Activated T-helper 17 cell treated with anti-CD3 and anti-CD28 coated beads, Interleukin-2, amount 50 U/mL, for 72 hours (primary cell): ENCODE measurements around the gene TAPBP. TPM values are rescaled to one million over a fixed set of nuclear protein-coding genes. Genes with fewer than 3 reads are reported as not detected.

Experiments used
- ATAC-seq: fragments of 150-1000 bp; cut with Tn5 transposase; replicated peaks from 2 replicates; pipeline ENCODE4 v1.10.0; 2021; ENCODE audit warnings: mild to moderate bottlenecking, moderate library complexity
- H3K27ac Mint-ChIP-seq: one replicate; pipeline ENCODE4 v1.8.0; 2022; ENCODE audit warnings: mixed read lengths
- H3K27me3 Mint-ChIP-seq: one replicate; pipeline ENCODE4 v1.8.0; 2022; ENCODE audit warnings: mixed read lengths
- H3K36me3 Mint-ChIP-seq: one replicate; pipeline ENCODE4 v1.8.0; 2022; ENCODE audit warnings: low read depth, mild to moderate bottlenecking, mixed read lengths
- H3K4me1 Mint-ChIP-seq: one replicate; pipeline ENCODE4 v1.8.0; 2022; ENCODE audit warnings: mixed read lengths
- H3K4me3 Mint-ChIP-seq: one replicate; pipeline ENCODE4 v1.8.0; 2022; ENCODE audit warnings: mild to moderate bottlenecking, mixed read lengths
- H3K9me3 Mint-ChIP-seq: one replicate; pipeline ENCODE4 v1.8.0; 2022; ENCODE audit warnings: mixed read lengths
- total RNA-seq, 2 donors: library from RNA; stranded (reverse); gene quantifications; one replicate each; pipeline ENCODE4 v1.2.3, GENCODE V29; 2022

The TAPBP gene
- total RNA-seq, 2 donors from 2014 or later, result 176 to 194 TPM

DNA sequence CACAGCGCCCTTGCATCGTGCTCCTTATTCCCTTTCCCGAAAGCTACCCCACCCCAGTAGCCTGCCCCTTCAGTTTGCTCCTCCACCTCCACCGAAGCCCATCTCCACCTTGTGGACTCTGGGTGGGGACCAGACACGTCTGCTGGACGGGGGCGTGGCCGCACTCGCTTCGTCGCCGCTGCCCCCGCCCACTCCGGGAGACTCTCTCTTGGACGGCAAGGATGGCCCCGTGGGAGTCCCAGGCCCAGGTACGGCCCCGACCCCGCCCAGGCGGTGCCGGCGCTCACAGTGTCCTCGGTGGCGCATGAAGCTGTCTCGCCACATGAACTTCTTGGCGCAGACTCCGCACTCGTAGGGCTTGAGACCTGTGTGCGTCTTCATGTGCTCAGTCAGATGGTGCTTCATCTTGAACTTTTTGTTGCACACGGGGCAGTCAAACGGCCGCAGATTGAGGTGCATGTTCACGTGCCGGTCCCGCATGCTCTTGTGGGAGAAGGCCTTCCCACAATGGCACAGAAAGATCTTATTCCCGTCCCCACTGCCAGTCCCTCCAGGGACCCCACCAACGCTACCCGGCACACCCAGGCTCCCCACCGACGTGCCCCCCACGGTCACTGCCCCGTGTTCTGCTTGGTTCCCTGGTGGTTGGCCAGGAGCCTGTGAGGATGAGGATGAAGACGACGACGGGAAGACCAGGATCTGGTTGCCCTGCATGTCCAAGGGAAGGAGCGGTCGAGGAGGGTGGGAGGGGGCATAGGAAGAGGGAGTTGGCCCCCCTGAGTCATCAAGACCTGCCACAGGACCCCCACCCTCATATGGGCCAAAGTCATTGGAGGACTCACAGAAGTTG lies 1.3 kb upstream of the TAPBP start:
- Mint-ChIP-seq H3K27me3 (no peaks in the 10 kb centered on the region), H3K36me3 (peaks cover 70% of the 10 kb centered on the region), H3K4me1 (peaks cover 40% of the 10 kb centered on the region), H3K9me3 (no peaks in the 10 kb centered on the region), H3K4me3 (peak overlapping the region; percentile 96), H3K27ac (peak overlapping the region; percentile 95)
- ATAC-seq, result no peak

DNA sequence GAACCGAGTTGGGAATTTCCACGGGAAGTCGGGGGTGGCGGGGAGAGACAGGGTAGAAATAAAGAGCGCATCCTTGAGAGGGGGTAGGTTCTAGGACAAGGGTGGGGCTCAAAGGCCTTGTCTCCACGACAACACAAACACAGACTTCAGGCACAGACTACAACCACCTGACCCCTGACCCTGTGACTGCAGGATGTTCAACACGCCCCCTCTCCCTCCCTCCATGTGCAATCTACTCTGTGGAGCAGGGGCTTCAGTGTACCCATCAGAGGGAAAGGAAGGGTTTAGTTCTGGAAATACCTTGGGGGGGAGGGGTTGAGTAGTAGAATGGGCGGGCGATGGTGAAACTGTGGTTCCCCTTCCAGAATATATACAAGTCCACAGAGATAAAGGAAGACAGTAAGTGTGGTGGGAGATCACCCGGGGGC lies 651 bp upstream of the TAPBP start:
- peaks cover 34% of the 10 kb centered on the region for H3K4me1 Mint-ChIP-seq

DNA sequence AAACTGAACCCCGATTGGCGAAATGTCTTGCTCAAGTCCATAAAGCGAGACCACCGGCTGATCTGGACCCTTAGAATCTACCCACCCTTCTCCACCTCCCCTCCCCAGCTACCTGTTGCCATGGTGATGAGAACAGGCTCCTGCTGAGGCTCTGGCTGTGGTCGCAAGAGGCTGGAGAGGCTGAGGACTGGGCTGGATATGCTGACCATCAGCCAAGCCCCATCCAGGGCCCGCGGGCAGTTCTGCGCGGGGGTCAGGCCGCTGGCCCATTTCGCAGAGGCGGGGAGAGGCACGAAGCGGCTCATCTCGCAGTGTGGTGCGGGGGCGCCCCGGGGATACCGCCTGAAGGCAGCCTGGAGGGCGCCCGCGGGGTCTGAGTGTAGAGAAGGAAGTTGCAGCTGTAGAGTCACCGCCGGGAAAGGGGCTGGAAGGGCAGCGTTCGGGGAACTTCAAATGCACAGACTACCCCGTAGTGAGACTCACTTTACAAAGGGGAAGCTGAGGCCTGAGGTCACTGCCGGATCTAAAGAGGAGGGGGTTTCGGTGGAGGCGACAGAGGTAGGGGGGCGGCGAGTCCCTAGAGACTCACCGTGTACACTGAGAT lies 671 bp downstream of the TAPBP start:
- Mint-ChIP-seq H3K27me3 (no peaks in the 10 kb centered on the region), H3K27ac (peak overlapping the region; percentile 95), H3K4me1 (peaks cover 26% of the 10 kb centered on the region), H3K4me3 (peak overlapping the region; percentile 96), H3K9me3 (no peaks in the 10 kb centered on the region), H3K36me3 (peaks cover 68% of the 10 kb centered on the region)
- ATAC-seq, result peak; percentile 28

More for the DNA sequence above, 651 bp upstream of the TAPBP start:
- peak overlapping the region; percentile 95 for H3K27ac Mint-ChIP-seq
- ATAC-seq, result peak; percentile 41
- H3K9me3 Mint-ChIP-seq, result no peaks in the 10 kb centered on the region
- peak overlapping the region; percentile 96 for H3K4me3 Mint-ChIP-seq
- no peaks in the 10 kb centered on the region for H3K27me3 Mint-ChIP-seq
- H3K36me3 Mint-ChIP-seq, result peaks cover 70% of the 10 kb centered on the region

DNA sequence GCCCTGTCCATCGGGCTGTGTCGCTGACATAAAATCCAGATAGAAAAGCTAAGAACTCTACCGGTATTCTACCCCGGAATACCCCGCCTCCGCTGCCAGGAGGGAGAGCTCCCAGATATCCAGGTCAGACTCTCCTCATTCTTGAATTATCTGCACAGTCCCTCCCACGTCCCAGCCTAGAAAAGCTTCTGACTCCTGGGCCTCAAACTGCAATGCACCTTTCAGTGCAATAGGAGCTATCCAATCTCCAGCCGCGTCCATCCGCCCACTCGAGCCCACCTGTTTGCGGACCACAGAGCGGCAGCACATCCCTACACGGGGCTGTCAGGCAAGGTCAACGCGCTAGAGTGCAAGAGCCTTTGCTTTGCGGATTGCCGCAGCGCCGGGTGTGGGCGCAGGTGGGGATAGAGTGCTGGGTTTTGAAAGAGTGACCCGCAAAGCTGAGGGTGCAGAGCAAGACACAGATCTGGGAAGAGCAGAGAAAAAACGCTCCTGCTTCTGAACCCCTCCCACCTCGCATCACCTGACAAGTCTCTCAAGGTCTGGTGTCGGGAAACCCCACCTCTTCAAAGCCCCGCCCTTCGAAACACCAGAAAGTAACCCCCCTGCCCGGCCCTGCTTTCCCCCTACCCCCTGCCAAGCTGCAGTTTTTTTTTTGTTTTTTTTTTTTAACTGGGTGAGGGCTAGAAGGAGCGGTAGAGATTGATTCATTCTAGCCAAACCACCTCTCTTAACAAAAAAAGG lies 1.3 kb downstream of the TAPBP start:
- Mint-ChIP-seq H3K27ac (peak overlapping the region; percentile 95), H3K4me1 (peaks cover 26% of the 10 kb centered on the region), H3K27me3 (no peaks in the 10 kb centered on the region), H3K9me3 (no peaks in the 10 kb centered on the region), H3K36me3 (peaks cover 68% of the 10 kb centered on the region), H3K4me3 (peak overlapping the region; percentile 96)
- ATAC-seq, result peak; percentile 60

DNA sequence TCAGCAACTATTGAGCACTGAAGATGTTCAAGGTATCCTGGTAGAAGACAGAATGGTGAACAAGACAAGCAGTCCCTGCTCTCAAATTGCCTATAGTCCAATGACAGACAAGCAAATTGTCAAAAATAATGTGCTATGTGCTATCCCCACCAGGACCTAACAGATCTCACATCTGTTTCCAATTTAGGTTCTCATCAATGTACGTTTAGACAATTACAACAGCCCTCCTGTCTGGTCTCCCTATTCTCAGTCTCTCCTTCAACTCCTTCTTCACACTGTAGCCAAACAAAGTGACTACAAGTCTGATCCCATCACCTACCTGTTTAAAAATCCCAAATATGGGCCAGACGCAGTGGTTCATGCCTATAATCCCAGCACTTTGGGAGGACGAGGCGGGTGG lies 7.5 kb downstream of the TAPBP start:
- Mint-ChIP-seq H3K36me3 (peaks cover 97% of the 10 kb centered on the region), H3K27me3 (no peaks in the 10 kb centered on the region), H3K4me3 (no peak overlapping the region), H3K9me3 (no peaks in the 10 kb centered on the region), H3K27ac (peak overlapping the region; percentile 79), H3K4me1 (peaks cover 23% of the 10 kb centered on the region)
- no peak for ATAC-seq

DNA sequence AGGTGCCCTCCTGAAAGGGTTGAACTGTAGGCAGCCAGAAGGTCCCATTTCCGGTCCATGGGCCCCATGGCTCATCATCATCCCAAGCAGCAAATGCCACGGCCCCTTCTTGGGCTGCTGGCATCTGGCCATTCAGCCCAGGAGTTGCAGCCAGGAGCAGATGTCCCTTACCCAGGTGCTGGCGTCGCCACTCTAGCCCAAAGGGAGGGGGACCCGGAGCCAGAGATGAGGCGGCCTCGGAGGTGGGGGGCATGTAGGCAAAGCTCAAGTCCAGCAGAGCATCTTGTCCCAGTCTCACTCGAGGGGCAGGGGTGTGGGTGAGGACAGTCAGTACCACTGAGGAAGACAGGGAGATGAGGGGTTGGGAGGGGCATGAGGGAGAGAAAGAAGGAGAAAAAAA lies 8.8 kb downstream of the TAPBP start:
- peak overlapping the region; percentile 83 for H3K27ac Mint-ChIP-seq
- no peaks in the 10 kb centered on the region for H3K9me3 Mint-ChIP-seq
- no peak overlapping the region for H3K4me3 Mint-ChIP-seq
- no peak for ATAC-seq
- no peaks in the 10 kb centered on the region for H3K27me3 Mint-ChIP-seq
- peaks cover 97% of the 10 kb centered on the region for H3K36me3 Mint-ChIP-seq
- H3K4me1 Mint-ChIP-seq, result peaks cover 24% of the 10 kb centered on the region

DNA sequence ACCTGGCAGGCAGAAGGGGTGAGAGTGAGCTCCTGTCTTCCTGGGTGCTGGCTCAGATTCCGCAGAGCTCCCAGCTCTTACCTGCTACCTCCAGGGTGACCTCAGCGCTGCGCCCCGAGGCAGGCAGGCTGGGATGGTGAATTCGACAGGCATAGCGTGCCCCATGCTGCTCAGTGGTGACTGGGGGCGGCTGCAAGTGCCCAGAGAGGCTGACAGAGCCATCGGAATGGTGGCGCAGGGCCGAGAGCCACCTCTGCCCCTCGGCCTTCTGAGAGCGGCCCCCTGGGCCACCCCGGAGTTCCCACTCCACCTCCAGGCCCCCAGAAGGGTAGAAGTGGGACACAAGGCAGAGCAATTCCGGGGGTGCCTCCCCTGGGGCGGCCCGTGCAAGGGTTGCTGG lies 9.7 kb downstream of the TAPBP start:
- Mint-ChIP-seq H3K36me3 (peaks cover 99% of the 10 kb centered on the region), H3K27ac (peak overlapping the region; percentile 13), H3K4me1 (peaks cover 32% of the 10 kb centered on the region), H3K9me3 (no peaks in the 10 kb centered on the region), H3K4me3 (no peak overlapping the region), H3K27me3 (no peaks in the 10 kb centered on the region)
- no peak for ATAC-seq

DNA sequence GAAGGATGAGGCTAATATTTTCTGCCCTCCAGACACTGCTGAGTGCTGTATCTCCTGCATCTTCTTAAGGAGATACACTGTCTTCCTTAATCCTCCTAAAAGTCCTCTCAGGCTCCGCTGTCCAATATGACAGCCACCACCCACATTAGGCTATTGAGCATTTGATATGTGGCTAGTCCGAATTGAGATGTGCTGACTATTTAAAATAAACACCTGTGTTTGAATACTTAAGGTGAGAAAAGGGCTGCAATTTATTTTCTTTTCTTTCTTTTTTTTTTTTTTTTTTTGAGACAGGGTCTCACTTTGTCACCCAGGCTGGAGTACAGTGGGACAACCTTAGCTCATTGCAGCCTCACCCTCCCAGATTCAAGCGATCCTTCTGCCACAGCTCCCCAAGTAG lies 12.0 kb downstream of the TAPBP start:
- Mint-ChIP-seq H3K4me3 (no peak overlapping the region), H3K36me3 (peaks cover 87% of the 10 kb centered on the region), H3K9me3 (no peaks in the 10 kb centered on the region), H3K27me3 (no peaks in the 10 kb centered on the region), H3K27ac (no peak overlapping the region), H3K4me1 (peaks cover 32% of the 10 kb centered on the region)
- ATAC-seq, result no peak

DNA sequence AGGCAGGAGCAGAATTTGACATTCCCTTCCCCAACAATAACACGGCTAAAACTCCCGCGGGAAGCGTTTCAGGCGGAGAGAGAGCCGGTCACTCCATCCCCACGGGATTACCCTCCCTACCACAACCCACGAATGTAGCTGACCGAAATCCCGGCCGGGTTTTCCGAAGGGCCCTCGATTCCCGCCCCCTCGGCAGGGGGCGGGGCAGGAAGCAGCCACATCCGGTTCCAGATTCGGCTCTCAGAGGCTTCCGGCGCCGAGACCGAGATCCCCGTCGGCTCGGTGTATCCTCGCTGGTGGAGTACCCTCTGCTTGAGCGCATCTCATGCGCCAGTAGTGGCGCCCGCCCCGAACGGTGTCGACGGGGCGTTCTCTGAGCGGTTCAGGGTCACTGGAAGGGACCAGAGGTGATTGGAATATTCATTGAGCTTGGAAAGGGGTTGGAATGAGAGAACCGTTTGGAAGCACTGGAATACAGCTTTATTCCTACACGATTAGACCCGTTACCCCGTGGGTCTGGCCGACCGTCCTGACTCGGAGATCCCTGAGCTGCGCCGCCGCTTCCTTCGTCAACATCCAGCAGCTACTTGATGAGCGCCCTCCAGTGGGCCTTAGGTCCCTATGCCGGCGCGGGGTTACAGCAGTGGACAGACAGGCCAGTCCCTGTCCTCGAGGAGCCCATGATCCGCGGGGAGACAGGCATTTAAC lies 14.5 kb downstream of the TAPBP start:
- Mint-ChIP-seq H3K27ac (peak overlapping the region; percentile 99), H3K4me1 (peaks cover 20% of the 10 kb centered on the region), H3K4me3 (peak overlapping the region; percentile 90), H3K9me3 (no peaks in the 10 kb centered on the region), H3K36me3 (peaks cover 76% of the 10 kb centered on the region), H3K27me3 (no peaks in the 10 kb centered on the region)
- ATAC-seq, result peak; percentile 86

DNA sequence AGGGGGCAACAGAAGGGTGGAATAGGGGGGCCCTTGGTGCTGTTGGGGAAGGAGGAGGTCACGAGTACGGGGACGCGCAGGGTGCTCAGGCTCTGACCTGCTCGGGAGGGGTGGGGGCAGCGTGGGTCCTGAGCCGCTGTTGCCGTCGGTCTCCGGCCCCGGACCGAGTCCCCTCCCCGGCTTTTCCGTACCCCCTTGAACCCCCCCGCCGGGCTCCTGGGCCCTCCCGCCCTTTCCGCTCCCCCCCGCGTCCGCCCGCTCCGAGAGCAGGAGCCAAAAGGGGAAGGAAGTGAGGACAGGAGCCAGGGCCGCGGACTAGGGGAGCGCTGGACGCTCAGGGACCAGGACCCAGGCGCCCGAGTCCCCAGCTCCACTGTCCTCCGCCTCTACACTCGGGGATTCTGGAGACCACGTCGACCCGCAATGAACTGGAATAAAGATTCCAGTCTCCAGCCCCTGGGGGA lies 15.1 kb downstream of the TAPBP start, which contains the start of gene RGL2:
Gene RGL2, minus strand, starts transcription at position 170 of the 464 bp plus-strand sequence. CDS start 332 bp downstream, outside the sequence.
- H3K36me3 Mint-ChIP-seq, result peaks cover 76% of the 10 kb centered on the region
- peaks cover 18% of the 10 kb centered on the region for H3K4me1 Mint-ChIP-seq
- no peaks in the 10 kb centered on the region for H3K9me3 Mint-ChIP-seq
- H3K4me3 Mint-ChIP-seq, result peak within 1 kb of the TSS; percentile 90
- no peaks in the 10 kb centered on the region for H3K27me3 Mint-ChIP-seq
- peak; percentile 31 for ATAC-seq
- peak within 1 kb of the TSS; percentile 99 for H3K27ac Mint-ChIP-seq

DNA sequence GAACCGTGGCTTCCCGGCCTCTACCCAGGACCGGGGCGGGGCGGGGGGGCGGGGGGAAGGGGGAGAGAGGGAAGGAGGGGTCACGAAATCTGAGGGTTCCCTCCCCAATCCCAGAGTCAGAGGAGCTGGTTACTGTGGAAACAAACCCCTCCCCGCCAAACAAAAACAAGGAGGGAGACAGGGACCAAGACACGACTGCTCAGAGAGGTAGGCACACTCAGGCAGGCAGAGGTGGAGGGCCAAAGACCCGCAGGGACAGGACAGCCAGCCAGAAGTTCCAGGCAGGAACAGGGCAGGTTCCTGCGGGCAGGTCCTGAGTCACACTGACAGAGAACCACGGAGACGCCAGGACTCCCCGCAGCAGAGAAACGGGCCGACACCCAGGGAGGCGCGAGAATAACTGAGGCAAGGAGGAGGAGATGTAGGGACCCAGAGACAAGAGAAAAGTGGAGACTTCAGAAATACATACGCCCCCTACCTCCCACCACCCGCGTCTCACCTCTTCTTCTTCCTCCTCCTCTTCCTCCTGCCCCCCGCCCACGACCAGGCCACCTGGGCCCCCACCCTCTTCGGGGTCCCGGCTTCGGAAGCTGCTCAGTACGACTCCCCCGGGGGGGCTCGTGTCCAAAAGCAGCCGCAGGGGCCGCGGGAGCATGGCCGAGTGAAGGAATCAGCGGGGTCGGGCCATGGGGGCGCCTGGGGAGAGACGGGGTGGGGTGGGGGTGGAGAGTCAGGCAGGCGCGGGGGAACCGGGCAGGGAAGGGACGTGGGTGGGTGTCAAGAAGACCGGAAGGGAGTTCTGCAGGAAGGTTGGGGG lies 15.7 kb downstream of the TAPBP start:
- Mint-ChIP-seq H3K27ac (peak overlapping the region; percentile 99), H3K27me3 (no peaks in the 10 kb centered on the region), H3K9me3 (no peaks in the 10 kb centered on the region), H3K4me1 (peaks cover 14% of the 10 kb centered on the region), H3K36me3 (peaks cover 72% of the 10 kb centered on the region), H3K4me3 (peak overlapping the region; percentile 90)
- ATAC-seq, result peak; percentile 41

DNA sequence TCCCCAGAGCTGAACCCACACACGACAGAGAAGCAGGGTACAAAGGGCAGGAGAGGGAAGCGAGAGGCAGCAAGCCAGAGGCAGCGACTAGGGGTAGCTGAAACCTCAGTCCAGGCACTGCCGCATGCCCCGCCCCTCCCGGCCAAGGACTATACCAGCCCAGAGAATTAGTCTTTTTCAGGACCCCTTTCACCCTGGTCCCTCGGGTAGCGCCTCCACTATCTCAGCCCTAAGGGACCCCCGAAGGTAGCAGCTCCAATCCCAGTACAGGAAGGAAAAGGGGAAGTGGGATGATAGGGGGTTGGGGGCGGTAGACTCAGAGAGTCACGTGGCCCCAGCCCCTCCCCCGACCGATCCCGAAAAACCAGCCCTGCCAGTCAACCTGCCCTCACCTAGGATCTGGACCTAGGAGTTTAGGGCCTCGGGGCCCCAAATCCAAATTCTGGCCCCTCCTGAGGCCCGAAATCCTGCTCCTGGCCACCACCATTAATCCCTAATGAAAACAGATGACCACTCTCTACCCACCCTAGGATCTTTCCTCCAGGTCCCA lies 16.4 kb downstream of the TAPBP start:
- Mint-ChIP-seq H3K27ac (peak overlapping the region; percentile 99), H3K9me3 (no peaks in the 10 kb centered on the region), H3K4me3 (peak overlapping the region; percentile 90), H3K4me1 (peaks cover 14% of the 10 kb centered on the region), H3K36me3 (peaks cover 72% of the 10 kb centered on the region), H3K27me3 (no peaks in the 10 kb centered on the region)
- ATAC-seq, result no peak

DNA sequence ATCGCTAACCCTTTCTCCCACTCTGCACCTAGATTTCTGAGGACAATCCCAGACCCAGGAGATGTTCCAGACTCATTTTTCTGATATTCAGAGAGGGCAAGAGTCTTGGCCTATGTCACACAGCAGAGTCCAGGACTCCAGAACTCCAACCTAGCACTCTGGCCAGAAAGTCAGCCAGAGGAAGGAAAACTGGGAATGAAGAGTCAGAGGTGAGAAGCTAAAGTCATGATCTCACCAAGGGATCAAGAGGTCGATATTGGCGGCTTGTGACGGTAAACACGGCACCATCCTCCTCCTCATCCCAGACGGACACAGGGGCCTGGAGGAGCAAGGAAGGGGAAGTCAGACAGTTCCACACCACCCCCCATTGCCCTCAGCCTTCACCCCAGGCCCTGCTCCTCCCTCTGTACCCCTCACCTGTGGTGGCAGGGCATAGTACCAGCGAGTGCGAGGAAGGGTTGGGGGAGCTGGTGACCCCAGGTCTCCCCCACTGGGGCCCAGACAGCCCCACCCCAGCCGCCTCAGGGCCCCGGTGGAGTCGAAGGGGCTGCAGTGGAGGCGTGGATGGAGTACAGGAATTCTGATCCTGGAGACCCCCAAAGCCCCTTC lies 17.0 kb downstream of the TAPBP start:
- ATAC-seq, result no peak
- peak overlapping the region; percentile 99 for H3K27ac Mint-ChIP-seq
- H3K9me3 Mint-ChIP-seq, result no peaks in the 10 kb centered on the region

More for the DNA sequence above, 17.0 kb downstream of the TAPBP start:
- H3K27me3 Mint-ChIP-seq, result no peaks in the 10 kb centered on the region
- H3K4me3 Mint-ChIP-seq, result peak overlapping the region; percentile 90
- H3K4me1 Mint-ChIP-seq, result peaks cover 14% of the 10 kb centered on the region
- H3K36me3 Mint-ChIP-seq, result peaks cover 72% of the 10 kb centered on the region
